ENCODE data around the gene NKAIN2.

The NKAIN2 gene

GRCh38 chr6:124655866-124656265 is 852.2 kb downstream of the NKAIN2 start:
- Histone ChIP-seq H3K9ac (ENCODE audit: low read depth, low read length, poor library complexity) (no peak overlapping the region), H2BK5ac (ENCODE audit: low read length) (no peak overlapping the region), H3K18ac (ENCODE audit: low read length) (no peak overlapping the region), H3K27ac (replicated peaks; ENCODE audit: low read length) (no peak overlapping the region), H3K4ac (ENCODE audit: low read length) (no peak overlapping the region), H2BK120ac (ENCODE audit: low read depth, low read length) (no peak overlapping the region), H3K36me3 (replicated peaks in 1 of 2; ENCODE audit: control insufficient read depth in 2 of 2, insufficient read depth in 2 of 2, low read length in 2 of 2) (no peaks in the 10 kb centered on the region), H4K91ac (ENCODE audit: low read depth, low read length, poor library complexity) (no peak overlapping the region), H3K4me2 (ENCODE audit: insufficient read depth, low read length, poor library complexity, severe bottlenecking) (no peak overlapping the region), H3K23ac (ENCODE audit: low read depth, low read length, poor library complexity) (no peak overlapping the region), H3K79me1 (ENCODE audit: low read depth, low read length) (no peaks in the 10 kb centered on the region), H2AK5ac (ENCODE audit: low read depth, low read length) (no peak overlapping the region), H3K27me3 (ENCODE audit: control insufficient read depth in 3 of 3, insufficient read depth in 3 of 3, low read depth in 1 of 3, low read length in 3 of 3) (no peaks in the 10 kb centered on the region), H3K14ac (ENCODE audit: low read length) (no peak overlapping the region), H2BK12ac (ENCODE audit: low read length) (no peak overlapping the region), H3K4me1 (ENCODE audit: control insufficient read depth in 2 of 2, insufficient read depth in 1 of 2, low read depth in 1 of 2, low read length in 2 of 2) (peaks cover 5 to 12% of the 10 kb centered on the region in 2 donors), H2AFZ (ENCODE audit: low read length) (no peak overlapping the region), H3K9me3 (replicated peaks in 1 of 2; ENCODE audit: control insufficient read depth in 2 of 2, insufficient read depth in 1 of 2, low read depth in 1 of 2, low read length in 2 of 2) (no peaks in the 10 kb centered on the region), H3K4me3 (ENCODE audit: low read length in 2 of 2) (no peak overlapping the region), H4K8ac (ENCODE audit: low read depth, low read length) (no peak overlapping the region), H2BK15ac (ENCODE audit: low read length) (no peak overlapping the region)
- no CpG with 5 or more reads among the region's 1 CpG for WGBS, 2 donors (ENCODE audit: extremely low coverage in 2 of 2, insufficient read length in 2 of 2, insufficient replicate concordance in 1 of 2)
- no peak for DNase-seq (ENCODE audit: low spot score)

GRCh38 chr6:124658053-124658452 is 854.4 kb downstream of the NKAIN2 start:
- Histone ChIP-seq H4K8ac (ENCODE audit: low read depth, low read length) (no peak overlapping the region), H3K18ac (ENCODE audit: low read length) (no peak overlapping the region)
- WGBS, 2 donors (ENCODE audit: extremely low coverage in 2 of 2, insufficient read length in 2 of 2, insufficient replicate concordance in 1 of 2), result no CpG with 5 or more reads among the region's 8 CpGs

GRCh38 chr6:124659427-124659826 is 855.8 kb downstream of the NKAIN2 start:
- Histone ChIP-seq H2AFZ (ENCODE audit: low read length) (peak overlapping the region; percentile 46), H3K14ac (ENCODE audit: low read length) (no peak overlapping the region), H3K4me3 (ENCODE audit: low read length in 2 of 2) (no peak overlapping the region), H2BK120ac (ENCODE audit: low read depth, low read length) (no peak overlapping the region), H3K23ac (ENCODE audit: low read depth, low read length, poor library complexity) (no peak overlapping the region), H3K79me1 (ENCODE audit: low read depth, low read length) (no peaks in the 10 kb centered on the region), H3K4me2 (ENCODE audit: insufficient read depth, low read length, poor library complexity, severe bottlenecking) (no peak overlapping the region), H3K27me3 (ENCODE audit: control insufficient read depth in 3 of 3, insufficient read depth in 3 of 3, low read depth in 1 of 3, low read length in 3 of 3) (no peaks in the 10 kb centered on the region), H3K18ac (ENCODE audit: low read length) (no peak overlapping the region), H3K9ac (ENCODE audit: low read depth, low read length, poor library complexity) (no peak overlapping the region), H4K91ac (ENCODE audit: low read depth, low read length, poor library complexity) (no peak overlapping the region), H2BK15ac (ENCODE audit: low read length) (no peak overlapping the region), H3K36me3 (replicated peaks in 1 of 2; ENCODE audit: control insufficient read depth in 2 of 2, insufficient read depth in 2 of 2, low read length in 2 of 2) (no peaks in the 10 kb centered on the region), H3K4ac (ENCODE audit: low read length) (no peak overlapping the region), H2BK12ac (ENCODE audit: low read length) (peak overlapping the region; percentile 41), H2BK5ac (ENCODE audit: low read length) (no peak overlapping the region), H4K8ac (ENCODE audit: low read depth, low read length) (no peak overlapping the region), H3K9me3 (replicated peaks in 1 of 2; ENCODE audit: control insufficient read depth in 2 of 2, insufficient read depth in 1 of 2, low read depth in 1 of 2, low read length in 2 of 2) (no peaks in the 10 kb centered on the region), H3K27ac (replicated peaks; ENCODE audit: low read length) (no peak overlapping the region), H3K4me1 (ENCODE audit: control insufficient read depth in 2 of 2, insufficient read depth in 1 of 2, low read depth in 1 of 2, low read length in 2 of 2) (peaks cover 8 to 20% of the 10 kb centered on the region in 2 donors), H2AK5ac (ENCODE audit: low read depth, low read length) (no peak overlapping the region)
- no CpG with 5 or more reads among the region's 1 CpG for WGBS, 2 donors (ENCODE audit: extremely low coverage in 2 of 2, insufficient read length in 2 of 2, insufficient replicate concordance in 1 of 2)
- DNase-seq (ENCODE audit: low spot score), result no peak

More at GRCh38 chr6:124658053-124658452, 854.4 kb downstream of the NKAIN2 start:
- Histone ChIP-seq H3K36me3 (replicated peaks in 1 of 2; ENCODE audit: control insufficient read depth in 2 of 2, insufficient read depth in 2 of 2, low read length in 2 of 2) (no peaks in the 10 kb centered on the region), H2BK15ac (ENCODE audit: low read length) (no peak overlapping the region), H3K79me1 (ENCODE audit: low read depth, low read length) (no peaks in the 10 kb centered on the region), H3K4ac (ENCODE audit: low read length) (no peak overlapping the region), H3K27me3 (ENCODE audit: control insufficient read depth in 3 of 3, insufficient read depth in 3 of 3, low read depth in 1 of 3, low read length in 3 of 3) (no peaks in the 10 kb centered on the region), H3K4me3 (ENCODE audit: low read length in 2 of 2) (no peak overlapping the region), H3K4me1 (ENCODE audit: control insufficient read depth in 2 of 2, insufficient read depth in 1 of 2, low read depth in 1 of 2, low read length in 2 of 2) (peaks cover 8 to 20% of the 10 kb centered on the region in 2 donors), H2BK120ac (ENCODE audit: low read depth, low read length) (no peak overlapping the region), H2AK5ac (ENCODE audit: low read depth, low read length) (no peak overlapping the region), H3K9me3 (replicated peaks in 1 of 2; ENCODE audit: control insufficient read depth in 2 of 2, insufficient read depth in 1 of 2, low read depth in 1 of 2, low read length in 2 of 2) (no peaks in the 10 kb centered on the region), H3K4me2 (ENCODE audit: insufficient read depth, low read length, poor library complexity, severe bottlenecking) (no peak overlapping the region), H3K27ac (replicated peaks; ENCODE audit: low read length) (no peak overlapping the region), H2BK12ac (ENCODE audit: low read length) (no peak overlapping the region), H3K23ac (ENCODE audit: low read depth, low read length, poor library complexity) (no peak overlapping the region), H4K91ac (ENCODE audit: low read depth, low read length, poor library complexity) (no peak overlapping the region), H3K14ac (ENCODE audit: low read length) (no peak overlapping the region), H2AFZ (ENCODE audit: low read length) (no peak overlapping the region), H3K9ac (ENCODE audit: low read depth, low read length, poor library complexity) (no peak overlapping the region), H2BK5ac (ENCODE audit: low read length) (no peak overlapping the region)
- no peak for DNase-seq (ENCODE audit: low spot score)

DNA sequence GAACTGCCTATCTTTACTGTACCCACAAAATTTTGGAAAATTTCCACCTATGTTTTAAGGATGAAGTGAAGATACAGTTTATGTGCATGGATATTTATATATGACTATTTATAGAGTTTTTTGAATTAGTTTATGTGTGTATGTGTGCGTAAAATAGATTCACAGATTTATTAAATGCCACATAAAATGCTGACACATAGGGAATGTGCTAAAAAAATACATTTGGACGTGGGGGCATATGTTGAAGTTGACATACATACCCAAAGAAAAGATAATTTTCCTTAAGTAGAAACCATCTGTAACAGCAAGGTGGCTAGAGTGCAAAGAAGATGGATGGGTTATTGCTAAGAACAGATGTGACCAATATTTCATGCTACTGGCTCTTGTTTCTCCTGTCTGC is 856.5 kb downstream of the NKAIN2 start:
- Histone ChIP-seq H3K9me3 (replicated peaks in 1 of 2; ENCODE audit: control insufficient read depth in 2 of 2, insufficient read depth in 1 of 2, low read depth in 1 of 2, low read length in 2 of 2) (no peaks in the 10 kb centered on the region), H2AK5ac (ENCODE audit: low read depth, low read length) (no peak overlapping the region), H3K14ac (ENCODE audit: low read length) (no peak overlapping the region), H3K4ac (ENCODE audit: low read length) (no peak overlapping the region), H3K4me2 (ENCODE audit: insufficient read depth, low read length, poor library complexity, severe bottlenecking) (no peak overlapping the region), H3K27me3 (ENCODE audit: control insufficient read depth in 3 of 3, insufficient read depth in 3 of 3, low read depth in 1 of 3, low read length in 3 of 3) (no peaks in the 10 kb centered on the region), H3K18ac (ENCODE audit: low read length) (no peak overlapping the region), H3K4me1 (ENCODE audit: control insufficient read depth in 2 of 2, insufficient read depth in 1 of 2, low read depth in 1 of 2, low read length in 2 of 2) (peaks cover 8 to 20% of the 10 kb centered on the region in 2 donors), H4K91ac (ENCODE audit: low read depth, low read length, poor library complexity) (no peak overlapping the region), H3K79me1 (ENCODE audit: low read depth, low read length) (no peaks in the 10 kb centered on the region), H2BK15ac (ENCODE audit: low read length) (no peak overlapping the region), H4K8ac (ENCODE audit: low read depth, low read length) (no peak overlapping the region), H2BK5ac (ENCODE audit: low read length) (no peak overlapping the region), H2AFZ (ENCODE audit: low read length) (peak overlapping the region; percentile 21), H3K23ac (ENCODE audit: low read depth, low read length, poor library complexity) (no peak overlapping the region), H3K9ac (ENCODE audit: low read depth, low read length, poor library complexity) (no peak overlapping the region), H2BK12ac (ENCODE audit: low read length) (no peak overlapping the region), H2BK120ac (ENCODE audit: low read depth, low read length) (no peak overlapping the region), H3K36me3 (replicated peaks in 1 of 2; ENCODE audit: control insufficient read depth in 2 of 2, insufficient read depth in 2 of 2, low read length in 2 of 2) (no peaks in the 10 kb centered on the region), H3K27ac (replicated peaks; ENCODE audit: low read length) (no peak overlapping the region), H3K4me3 (ENCODE audit: low read length in 2 of 2) (no peak overlapping the region)
- DNase-seq (ENCODE audit: low spot score), result no peak
- no CpG with 5 or more reads among the region's 2 CpGs for WGBS, 2 donors (ENCODE audit: extremely low coverage in 2 of 2, insufficient read length in 2 of 2, insufficient replicate concordance in 1 of 2)
